Liver (tissue), 9 donors: Measurements from ENCODE around the gene KRT36. TPM values are rescaled to one million over a fixed set of nuclear protein-coding genes. Genes with fewer than 3 reads are reported as not detected.

ENCODE experiments used
- DNase-seq: peaks from one replicate; pipeline ENCODE4 v3.0.0-alpha.2; 2017; ENCODE audit warnings: low spot score
- H3K27ac ChIP-seq, 2 donors: one replicate each; pipeline ENCODE4 v1.7.0; 2013; ENCODE audit warnings: inconsistent platforms in 2 of 2, low read length in 2 of 2, control low read depth in 1 of 2, low read depth in 1 of 2, mild to moderate bottlenecking in 1 of 2
- H3K27me3 ChIP-seq, 4 donors: one replicate each; pipeline versions ENCODE4 v1.6.1 to v1.7.0; 2013; ENCODE audit warnings: low read length in 3 of 4, inconsistent platforms in 1 of 4, mild to moderate bottlenecking in 1 of 4, moderate library complexity in 1 of 4; ENCODE audit not compliant: control insufficient read depth in 4 of 4, insufficient read depth in 4 of 4
- H3K36me3 ChIP-seq, 4 donors: one replicate each; pipeline versions ENCODE4 v1.6.1 to v1.7.0; 2013; ENCODE audit warnings: low read length in 3 of 4, mild to moderate bottlenecking in 3 of 4, low read depth in 1 of 4, moderate library complexity in 1 of 4; ENCODE audit not compliant: control insufficient read depth in 4 of 4, insufficient read depth in 3 of 4
- H3K4me1 ChIP-seq, 4 donors: one replicate each; pipeline versions ENCODE4 v1.6.1 to v1.7.0; 2013; ENCODE audit warnings: low read length in 3 of 4, mild to moderate bottlenecking in 3 of 4, moderate library complexity in 1 of 4; ENCODE audit not compliant: control insufficient read depth in 4 of 4, insufficient read depth in 4 of 4
- H3K4me3 ChIP-seq, 3 donors: one replicate each; pipeline versions ENCODE4 v1.6.1 to v1.7.0; 2013; ENCODE audit warnings: low read length in 3 of 3, control low read depth in 1 of 3, low read depth in 1 of 3, mild to moderate bottlenecking in 1 of 3
- H3K9ac ChIP-seq, 2 donors: one replicate each; pipeline ENCODE4 v1.7.0; 2013; ENCODE audit warnings: low read length in 2 of 2, mild to moderate bottlenecking in 2 of 2, moderate library complexity in 2 of 2, control low read depth in 1 of 2, low read depth in 1 of 2
- H3K9me3 ChIP-seq, 4 donors: one replicate each; pipeline versions ENCODE4 v1.6.1 to v1.7.0; 2013; ENCODE audit warnings: low read length in 3 of 4; ENCODE audit not compliant: control insufficient read depth in 4 of 4
- EGR1 ChIP-seq, 2 donors: IDR thresholded peaks; 2 replicates each; pipeline ENCODE4 v1.6.1; 2016 to 2018; ENCODE audit warnings: antibody characterized with exemption in 2 of 2, low read depth in 2 of 2
- FOXA1 ChIP-seq: IDR thresholded peaks from 2 replicates; pipeline ENCODE4 v1.6.1; 2016; ENCODE audit warnings: antibody characterized with exemption
- FOXA2 ChIP-seq: IDR thresholded peaks from 2 replicates; pipeline ENCODE4 v1.6.1; 2016; ENCODE audit warnings: antibody characterized with exemption
- GABPA ChIP-seq, 2 donors: IDR thresholded peaks in 1 of 2; conservative IDR thresholded peaks in 1 of 2; 2 replicates each; pipeline ENCODE4 v1.6.1; 2016; ENCODE audit warnings: antibody characterized with exemption in 2 of 2, mild to moderate bottlenecking in 1 of 2, moderate library complexity in 1 of 2
- HNF4A ChIP-seq, 2 donors: conservative IDR thresholded peaks; 2 replicates each; pipeline ENCODE4 v1.6.1; 2016; ENCODE audit warnings: antibody characterized with exemption in 2 of 2, mild to moderate bottlenecking in 2 of 2
- HNF4G ChIP-seq: IDR thresholded peaks from 2 replicates; pipeline ENCODE4 v1.6.1; 2016; ENCODE audit warnings: antibody characterized with exemption
- NR2F2 ChIP-seq: IDR thresholded peaks from 2 replicates; pipeline ENCODE4 v1.6.1; 2016; ENCODE audit warnings: antibody characterized with exemption
- REST ChIP-seq: IDR thresholded peaks from 2 replicates; pipeline ENCODE4 v1.6.1; 2016; ENCODE audit warnings: antibody characterized with exemption, mild to moderate bottlenecking
- SP1 ChIP-seq: IDR thresholded peaks from 2 replicates; pipeline ENCODE4 v1.6.1; 2018; ENCODE audit warnings: antibody characterized with exemption, mild to moderate bottlenecking
- TAF1 ChIP-seq: conservative IDR thresholded peaks from 2 replicates; pipeline ENCODE4 v1.6.1; 2016; ENCODE audit warnings: antibody characterized with exemption, mild to moderate bottlenecking
- YY1 ChIP-seq: IDR thresholded peaks from 2 replicates; pipeline ENCODE4 v1.6.1; 2016; ENCODE audit warnings: antibody characterized with exemption, mild to moderate bottlenecking
- ZBTB33 ChIP-seq: IDR thresholded peaks from 2 replicates; pipeline ENCODE4 v1.6.1; 2016; ENCODE audit warnings: antibody characterized with exemption
- WGBS: extraction: QIAGEN DNeasy Blood & Tissue Kit; methylation state at CpG from one replicate; pipeline ENCODE4 v1.1.7; 2013; 5-methylcytosine and 5-hydroxymethylcytosine counted together
- polyA plus RNA-seq, 2 donors: library from polyadenylated mRNA; stranded (reverse) in 1 of 2; unstranded in 1 of 2; fragments of 200-250 nt in 1 of 2; fragments of >200 nt in 1 of 2; fragmentation: Nextera tagmentation in 1 of 2; extraction: Ambion mirVana in 1 of 2; gene quantifications; one replicate each; pipeline versions ENCODE4 v1.2.1 to v1.2.3, GENCODE V29; 2013 to 2015
- total RNA-seq, 2 donors: library from RNA; depleted of rRNA; stranded (reverse); fragments of >200 nt; gene quantifications; one replicate each; pipeline ENCODE4 v1.2.3, GENCODE V29; 2014
- TF ChIP-seq, protein P1 (sequence below): fragments of 150-350 bp; IDR thresholded peaks from 2 replicates; pipeline ENCODE4 v1.5.1; 2017; ENCODE audit warnings: improper control_type of control experiment, low read depth, low read length; ENCODE audit not compliant: missing input control
- TF ChIP-seq, protein P2 (sequence below): IDR thresholded peaks from 2 replicates; pipeline ENCODE4 v1.6.1; 2016; ENCODE audit warnings: antibody characterized with exemption
- TF ChIP-seq, protein P3 (sequence below): IDR thresholded peaks from 2 replicates; pipeline ENCODE4 v1.6.1; 2016; ENCODE audit warnings: antibody characterized with exemption
- donor health status: healthy.
- donor health status: healthy.
- donor health status: healthy.
- donor health status: healthy.
- donor health status: healthy.

Gene KRT36
- total and polyA plus RNA-seq, 4 donors, result 0.05 TPM; not detected in 3

DNA sequence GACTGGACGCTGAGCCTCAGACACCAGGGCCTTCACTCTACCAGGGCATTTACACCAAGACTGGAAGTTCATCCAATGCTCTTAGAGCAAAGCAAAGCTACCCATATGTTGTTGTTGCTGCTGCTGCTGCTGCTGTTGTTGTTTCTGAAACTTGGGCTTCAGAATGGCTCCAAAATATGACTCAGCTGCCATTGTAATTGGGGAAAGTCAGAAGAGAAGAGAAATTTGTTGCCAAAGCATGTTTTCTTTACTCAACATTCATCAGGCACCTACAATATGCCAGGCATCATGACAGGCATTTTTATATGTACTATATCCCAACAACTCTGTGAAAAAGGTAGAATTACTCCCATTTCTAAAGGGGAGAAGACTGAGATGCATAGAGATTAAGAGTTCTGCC lies 34.5 kb downstream of the KRT36 start:
- H3K27me3 ChIP-seq, result no peaks in the 10 kb centered on the region
- WGBS, result 89% methylated on average over 1 of the region's 1 CpG
- H3K4me1 ChIP-seq, result no peaks in the 10 kb centered on the region
- no peaks in the 10 kb centered on the region for H3K9me3 ChIP-seq
- TF ChIP-seq, protein P1, sequence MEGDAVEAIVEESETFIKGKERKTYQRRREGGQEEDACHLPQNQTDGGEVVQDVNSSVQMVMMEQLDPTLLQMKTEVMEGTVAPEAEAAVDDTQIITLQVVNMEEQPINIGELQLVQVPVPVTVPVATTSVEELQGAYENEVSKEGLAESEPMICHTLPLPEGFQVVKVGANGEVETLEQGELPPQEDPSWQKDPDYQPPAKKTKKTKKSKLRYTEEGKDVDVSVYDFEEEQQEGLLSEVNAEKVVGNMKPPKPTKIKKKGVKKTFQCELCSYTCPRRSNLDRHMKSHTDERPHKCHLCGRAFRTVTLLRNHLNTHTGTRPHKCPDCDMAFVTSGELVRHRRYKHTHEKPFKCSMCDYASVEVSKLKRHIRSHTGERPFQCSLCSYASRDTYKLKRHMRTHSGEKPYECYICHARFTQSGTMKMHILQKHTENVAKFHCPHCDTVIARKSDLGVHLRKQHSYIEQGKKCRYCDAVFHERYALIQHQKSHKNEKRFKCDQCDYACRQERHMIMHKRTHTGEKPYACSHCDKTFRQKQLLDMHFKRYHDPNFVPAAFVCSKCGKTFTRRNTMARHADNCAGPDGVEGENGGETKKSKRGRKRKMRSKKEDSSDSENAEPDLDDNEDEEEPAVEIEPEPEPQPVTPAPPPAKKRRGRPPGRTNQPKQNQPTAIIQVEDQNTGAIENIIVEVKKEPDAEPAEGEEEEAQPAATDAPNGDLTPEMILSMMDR, result no peak
- TF ChIP-seq SP1, result no peak
- TF ChIP-seq, protein P2, sequence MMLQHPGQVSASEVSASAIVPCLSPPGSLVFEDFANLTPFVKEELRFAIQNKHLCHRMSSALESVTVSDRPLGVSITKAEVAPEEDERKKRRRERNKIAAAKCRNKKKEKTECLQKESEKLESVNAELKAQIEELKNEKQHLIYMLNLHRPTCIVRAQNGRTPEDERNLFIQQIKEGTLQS, result no peak
- no peak for TF ChIP-seq REST
- TF ChIP-seq FOXA1, result no peak
- TF ChIP-seq, protein P3, sequence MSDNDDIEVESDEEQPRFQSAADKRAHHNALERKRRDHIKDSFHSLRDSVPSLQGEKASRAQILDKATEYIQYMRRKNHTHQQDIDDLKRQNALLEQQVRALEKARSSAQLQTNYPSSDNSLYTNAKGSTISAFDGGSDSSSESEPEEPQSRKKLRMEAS, result no peak
- no peak for TF ChIP-seq TAF1
- no peak for TF ChIP-seq YY1
- TF ChIP-seq HNF4G, result no peak
- no peak for TF ChIP-seq FOXA2
- H3K9ac ChIP-seq, result no peak overlapping the region
- no peak overlapping the region for H3K27ac ChIP-seq
- no peak overlapping the region for H3K4me3 ChIP-seq
- H3K36me3 ChIP-seq, result no peaks in the 10 kb centered on the region
- no peak for DNase-seq

DNA sequence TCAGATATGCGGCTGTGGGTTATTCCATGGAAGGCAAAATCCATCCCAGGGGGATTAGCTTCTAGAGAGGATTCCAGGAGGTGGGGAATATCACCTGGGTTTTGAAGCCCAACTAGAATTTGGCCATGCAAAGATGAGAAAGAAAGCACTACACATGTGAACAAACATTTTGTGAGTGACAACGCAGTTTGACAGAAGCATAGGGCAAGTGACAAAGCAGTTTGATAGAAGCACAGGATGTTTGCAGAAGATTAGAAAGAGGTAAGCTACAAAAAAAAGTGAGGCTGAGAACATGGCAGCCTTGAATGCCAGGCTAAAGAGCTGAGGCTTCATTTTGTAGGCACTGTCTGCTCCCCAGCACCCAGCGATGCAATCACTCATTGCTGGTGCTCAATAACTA lies 36.6 kb downstream of the KRT36 start:
- Histone ChIP-seq H3K9me3 (no peaks in the 10 kb centered on the region), H3K4me1 (no peaks in the 10 kb centered on the region), H3K27ac (no peak overlapping the region), H3K4me3 (no peak overlapping the region), H3K27me3 (no peaks in the 10 kb centered on the region), H3K9ac (no peak overlapping the region), H3K36me3 (no peaks in the 10 kb centered on the region)
- no peak for DNase-seq
- WGBS, result 80% methylated on average over 3 of the region's 3 CpGs
- no peak for TF ChIP-seq GABPA (IDR thresholded peaks at IDR 0.05 in 1 of 2, conservative IDR thresholded peaks at IDR 0.05 in 1 of 2)
- no peak for TF ChIP-seq NR2F2
- TF ChIP-seq, protein P1, result no peak
- TF ChIP-seq, protein P2, result no peak
- no peak for TF ChIP-seq YY1
- no peak for TF ChIP-seq ZBTB33
- no peak for TF ChIP-seq HNF4A (conservative IDR thresholded peaks at IDR 0.05)
- TF ChIP-seq SP1, result no peak
- TF ChIP-seq EGR1 (IDR thresholded peaks at IDR 0.05; ENCODE audit: low read depth in 2 of 2), result no peak
- TF ChIP-seq, protein P3, result no peak
- TF ChIP-seq FOXA2, result no peak
- TF ChIP-seq TAF1, result no peak
- TF ChIP-seq REST, result no peak
